ENCODE measurements around the gene NCAM1. TPM values are rescaled to one million over a fixed set of nuclear protein-coding genes. Genes with fewer than 3 reads are reported as not detected.

Gene NCAM1
- total RNA-seq, 1 donor from 2014 or later: 1.8 TPM

- no peak for DNase-seq (ENCODE audit: extremely low read depth, low read depth, low spot score)
Observed at GRCh38 chr11:113193016-113193415, 231.8 kb downstream of the NCAM1 start.

- no peak for DNase-seq (ENCODE audit: extremely low read depth, low read depth, low spot score)
Observed at GRCh38 chr11:113193946-113194345, 232.7 kb downstream of the NCAM1 start.

GRCh38 chr11:113195728-113196127 is 234.5 kb downstream of the NCAM1 start:
- no peak for DNase-seq (ENCODE audit: extremely low read depth, low read depth, low spot score)

GRCh38 chr11:113197446-113197845 is 236.2 kb downstream of the NCAM1 start:
- no peak for DNase-seq (ENCODE audit: extremely low read depth, low read depth, low spot score)

GRCh38 chr11:113198972-113199661 is 237.9 kb downstream of the NCAM1 start:
- no peak for DNase-seq (ENCODE audit: extremely low read depth, low read depth, low spot score)

- no peak for DNase-seq (ENCODE audit: extremely low read depth, low read depth, low spot score)
Observed at GRCh38 chr11:113199866-113200265, 238.6 kb downstream of the NCAM1 start.

GRCh38 chr11:113201054-113201818 is 240.0 kb downstream of the NCAM1 start:
- DNase-seq (ENCODE audit: extremely low read depth, low read depth, low spot score): no peak

GRCh38 chr11:113202431-113202830 is 241.2 kb downstream of the NCAM1 start:
- no peak for DNase-seq (ENCODE audit: extremely low read depth, low read depth, low spot score)

- no peak for DNase-seq (ENCODE audit: extremely low read depth, low read depth, low spot score)
Observed at GRCh38 chr11:113203141-113203753, 242.0 kb downstream of the NCAM1 start.

GRCh38 chr11:113204280-113204679 is 243.1 kb downstream of the NCAM1 start:
- no peak for DNase-seq (ENCODE audit: extremely low read depth, low read depth, low spot score)

GRCh38 chr11:113213549-113213948 is 252.3 kb downstream of the NCAM1 start:
- DNase-seq (ENCODE audit: extremely low read depth, low read depth, low spot score): no peak

- DNase-seq (ENCODE audit: extremely low read depth, low read depth, low spot score): no peak
Observed at GRCh38 chr11:113222241-113222640, 261.0 kb downstream of the NCAM1 start.

- DNase-seq (ENCODE audit: extremely low read depth, low read depth, low spot score): no peak
Observed at GRCh38 chr11:113234888-113235287, 273.7 kb downstream of the NCAM1 start.

- DNase-seq (ENCODE audit: extremely low read depth, low read depth, low spot score): no peak
Observed at GRCh38 chr11:113237261-113237660, 276.0 kb downstream of the NCAM1 start.

GRCh38 chr11:113238721-113239120 is 277.5 kb downstream of the NCAM1 start:
- DNase-seq (ENCODE audit: extremely low read depth, low read depth, low spot score): no peak

GRCh38 chr11:113240389-113240788 is 279.2 kb downstream of the NCAM1 start:
- DNase-seq (ENCODE audit: extremely low read depth, low read depth, low spot score): no peak

GRCh38 chr11:113240790-113241635 is 279.8 kb downstream of the NCAM1 start:
- no peak for DNase-seq (ENCODE audit: extremely low read depth, low read depth, low spot score)

- DNase-seq (ENCODE audit: extremely low read depth, low read depth, low spot score): no peak
Observed at GRCh38 chr11:113241636-113242054, 280.4 kb downstream of the NCAM1 start.

GRCh38 chr11:113242060-113242459 is 280.8 kb downstream of the NCAM1 start:
- no peak for DNase-seq (ENCODE audit: extremely low read depth, low read depth, low spot score)

GRCh38 chr11:113242767-113243397 is 281.7 kb downstream of the NCAM1 start:
- DNase-seq (ENCODE audit: extremely low read depth, low read depth, low spot score): no peak
